HG03575 (cell line): ENCODE measurements around the gene DNAJC5.

Source experiments
- ATAC-seq: cut with Tn5 transposase; IDR thresholded peaks from one replicate; pipeline ENCODE4 v1.9.1; 2021; ENCODE audit not compliant: unreplicated experiment, insufficient number of reproducible peaks, low FRiP score; ENCODE audit errors: extremely low read depth

DNAJC5 gene

GRCh38 chr20:63881451-63882226, 13.3 kb upstream of the DNAJC5 start:
- no peak for ATAC-seq

GRCh38 chr20:63882257-63883200, 12.4 kb upstream of the DNAJC5 start:
- no peak for ATAC-seq

- no peak for ATAC-seq
Observed at GRCh38 chr20:63883201-63883593, 11.7 kb upstream of the DNAJC5 start.

DNA sequence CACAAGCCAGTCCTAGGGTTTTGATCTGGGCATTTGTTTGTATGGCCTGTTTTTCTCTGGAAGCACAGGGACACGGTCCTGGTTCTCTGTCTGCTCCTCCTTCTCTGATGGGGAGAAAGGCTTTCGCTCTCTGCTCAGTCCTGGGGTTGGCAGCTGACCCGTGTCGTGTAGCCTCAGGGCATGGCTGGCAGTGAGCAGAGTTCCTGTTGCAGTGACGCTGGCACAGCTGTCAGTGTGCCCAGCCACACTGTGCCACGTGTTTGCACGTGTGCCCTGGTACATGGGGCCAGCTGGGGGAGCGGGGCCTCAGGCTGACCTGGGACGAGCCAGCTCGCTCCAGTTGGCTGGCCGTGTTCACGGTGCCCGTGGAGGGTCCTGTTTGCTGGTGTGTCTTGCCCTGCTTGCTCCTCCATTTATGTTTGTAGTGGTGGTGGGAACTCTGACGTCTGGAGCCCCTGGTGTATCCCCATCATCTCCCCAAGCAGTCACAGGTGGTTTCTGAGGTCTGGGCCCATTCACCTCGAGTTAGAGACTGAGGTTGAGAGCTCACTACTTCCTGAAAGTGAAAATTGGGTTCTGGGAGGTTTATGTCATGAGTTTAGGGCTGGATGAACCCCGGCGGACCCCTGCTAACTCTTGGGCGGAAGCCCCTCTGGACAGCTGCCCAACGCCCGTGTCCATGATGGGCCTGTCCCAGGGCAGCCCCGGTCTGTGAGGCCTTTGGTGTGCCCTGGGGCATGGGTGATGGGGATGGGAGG, 10.2 kb upstream of the DNAJC5 start:
- no peak for ATAC-seq

DNA sequence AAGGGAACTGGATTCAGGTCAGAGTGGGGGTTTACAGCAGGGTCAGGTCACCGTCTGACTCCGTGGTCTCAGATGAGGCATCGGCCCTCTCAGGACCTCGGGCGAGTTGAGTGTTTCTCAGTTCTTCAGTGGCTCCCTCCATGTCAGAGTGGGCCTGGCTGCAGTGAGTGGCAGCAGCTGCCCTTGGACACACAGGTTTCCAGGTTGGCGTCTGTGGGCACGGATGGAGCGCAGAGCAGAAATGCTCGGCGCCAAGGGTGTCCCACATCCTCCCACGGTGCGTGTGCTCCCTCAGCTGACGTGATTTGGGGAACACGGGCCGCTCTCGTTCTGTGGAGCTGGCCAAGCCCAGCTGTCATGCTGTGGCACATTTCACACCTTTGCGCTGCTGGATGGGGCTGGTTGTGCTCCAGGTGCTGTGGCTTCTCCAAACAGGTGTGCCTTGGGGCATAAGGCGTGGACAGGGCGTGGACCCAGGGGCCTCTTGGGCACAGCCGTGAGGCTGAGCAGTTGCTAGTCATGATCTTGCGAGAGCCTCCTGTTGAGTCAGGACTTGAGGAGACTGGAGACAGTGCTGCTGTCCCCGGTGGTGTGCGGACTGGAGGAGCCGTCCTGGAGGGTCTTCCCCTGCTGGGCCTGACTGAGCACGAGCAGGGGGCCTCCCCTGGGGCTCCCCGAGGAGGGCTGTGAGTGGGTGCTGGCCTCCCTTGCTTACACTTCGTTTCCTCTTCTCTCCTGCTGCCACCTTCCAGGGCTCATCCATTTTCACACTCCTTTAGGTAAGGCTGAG, 9.5 kb upstream of the DNAJC5 start:
- ATAC-seq: no peak

DNA sequence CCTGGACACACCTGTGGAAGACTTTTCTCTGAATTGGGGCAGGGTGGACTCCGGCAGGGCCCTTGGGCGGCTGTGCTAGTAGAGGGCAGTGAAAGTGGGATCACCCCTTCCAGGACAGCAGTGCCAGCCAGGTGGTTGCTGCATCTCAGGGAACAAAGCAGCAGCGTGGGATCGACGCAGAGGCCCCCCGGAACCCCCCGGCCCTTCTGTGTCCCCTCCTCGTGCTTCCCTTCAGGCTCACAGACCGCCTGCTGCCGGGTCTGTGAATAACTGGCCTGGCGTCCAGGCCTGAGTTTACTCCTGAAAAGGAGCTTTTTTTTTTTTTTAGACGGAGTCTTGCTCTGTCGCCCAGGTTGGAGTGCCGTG, 8.9 kb upstream of the DNAJC5 start:
- no peak for ATAC-seq

DNA sequence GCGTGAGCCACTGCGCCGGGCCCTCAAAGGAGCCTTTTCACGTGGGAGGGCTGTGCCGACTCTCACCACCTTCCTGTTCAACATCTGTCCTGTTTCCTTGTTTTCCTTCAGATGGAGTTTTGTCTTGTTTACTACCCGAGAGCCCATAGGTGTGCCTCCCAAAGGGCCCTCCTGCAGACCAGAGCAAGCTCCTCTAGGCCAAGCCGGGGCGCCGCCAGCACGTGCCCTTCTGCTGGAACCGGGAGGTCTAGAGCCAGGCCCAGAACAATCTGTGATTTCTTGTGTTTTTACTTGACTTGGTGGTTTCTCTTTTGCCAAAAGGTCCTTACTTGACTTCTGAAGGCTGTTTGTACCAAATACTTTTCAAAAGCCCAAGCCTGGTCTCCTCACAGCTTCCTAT, 8.0 kb upstream of the DNAJC5 start:
- ATAC-seq: no peak

- ATAC-seq: no peak
Observed at GRCh38 chr20:63889241-63890200, 5.4 kb upstream of the DNAJC5 start.

GRCh38 chr20:63890201-63890576, 4.7 kb upstream of the DNAJC5 start:
- ATAC-seq: no peak

- no peak for ATAC-seq
Observed at GRCh38 chr20:63890616-63891015, 4.3 kb upstream of the DNAJC5 start.

DNA sequence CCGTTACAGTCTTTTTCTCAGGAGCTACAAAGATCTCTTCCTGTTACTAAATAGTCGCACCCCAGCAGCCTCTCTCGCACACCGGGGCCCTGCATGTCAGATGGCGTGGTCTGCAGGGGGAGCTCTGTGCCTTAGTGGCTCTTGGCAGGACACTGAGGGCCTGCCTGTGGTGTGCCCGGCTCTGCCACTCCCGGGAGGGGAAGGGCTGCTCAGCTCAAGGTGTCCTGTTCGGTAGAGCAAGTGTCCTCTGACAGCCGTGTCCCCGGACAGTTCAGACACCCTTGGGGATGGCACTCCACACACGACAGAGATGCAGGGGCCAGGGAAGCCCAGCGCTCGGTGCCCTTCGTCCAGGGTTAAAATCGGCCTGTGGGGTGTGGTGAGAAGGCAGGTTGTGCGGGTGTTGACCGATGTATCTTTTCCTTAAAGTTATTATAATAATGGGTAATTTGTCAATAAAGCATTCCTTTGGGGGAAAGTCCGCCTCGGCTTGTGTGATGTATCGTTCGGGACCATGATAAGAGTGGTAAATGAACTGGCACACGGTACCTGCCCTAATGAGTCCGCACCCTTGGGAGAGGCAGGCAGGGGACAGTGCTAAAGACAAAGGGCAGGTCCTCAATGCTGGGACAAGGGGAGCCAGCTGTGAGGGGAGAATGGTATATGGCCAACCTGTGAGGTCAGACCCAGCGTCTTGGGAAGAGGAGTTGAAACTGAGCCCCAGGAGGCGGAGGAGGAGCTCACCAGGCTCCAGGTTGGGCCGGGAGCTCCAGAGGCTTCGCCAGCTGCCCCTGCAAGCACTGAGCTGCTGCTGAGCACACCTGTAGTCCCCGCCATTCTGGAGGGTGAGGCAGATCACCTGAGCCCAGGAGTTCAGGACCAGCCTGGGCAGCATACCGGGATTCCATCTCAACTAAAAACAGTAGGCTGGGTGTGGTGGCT, 3.6 kb upstream of the DNAJC5 start:
- ATAC-seq: no peak

GRCh38 chr20:63892402-63892801, 2.5 kb upstream of the DNAJC5 start:
- ATAC-seq: no peak

DNA sequence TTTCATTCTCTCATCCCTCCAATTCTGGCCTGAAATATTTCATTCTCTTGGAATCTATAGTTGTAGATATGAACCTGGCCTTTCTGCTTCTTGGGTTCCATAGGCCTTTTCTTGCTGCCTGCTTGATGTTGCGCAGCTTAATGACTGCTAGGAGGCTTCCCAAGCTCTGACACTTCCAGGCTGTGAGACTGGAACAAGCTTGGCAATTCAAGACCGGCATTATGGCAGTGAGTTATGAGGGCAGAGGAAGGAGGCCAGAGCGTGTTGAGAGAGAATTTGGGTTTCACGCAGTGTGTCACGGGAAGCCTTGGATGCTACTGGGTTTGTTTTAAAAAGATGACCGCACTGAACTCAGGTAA, 948 bp upstream of the DNAJC5 start:
- no peak for ATAC-seq

DNA sequence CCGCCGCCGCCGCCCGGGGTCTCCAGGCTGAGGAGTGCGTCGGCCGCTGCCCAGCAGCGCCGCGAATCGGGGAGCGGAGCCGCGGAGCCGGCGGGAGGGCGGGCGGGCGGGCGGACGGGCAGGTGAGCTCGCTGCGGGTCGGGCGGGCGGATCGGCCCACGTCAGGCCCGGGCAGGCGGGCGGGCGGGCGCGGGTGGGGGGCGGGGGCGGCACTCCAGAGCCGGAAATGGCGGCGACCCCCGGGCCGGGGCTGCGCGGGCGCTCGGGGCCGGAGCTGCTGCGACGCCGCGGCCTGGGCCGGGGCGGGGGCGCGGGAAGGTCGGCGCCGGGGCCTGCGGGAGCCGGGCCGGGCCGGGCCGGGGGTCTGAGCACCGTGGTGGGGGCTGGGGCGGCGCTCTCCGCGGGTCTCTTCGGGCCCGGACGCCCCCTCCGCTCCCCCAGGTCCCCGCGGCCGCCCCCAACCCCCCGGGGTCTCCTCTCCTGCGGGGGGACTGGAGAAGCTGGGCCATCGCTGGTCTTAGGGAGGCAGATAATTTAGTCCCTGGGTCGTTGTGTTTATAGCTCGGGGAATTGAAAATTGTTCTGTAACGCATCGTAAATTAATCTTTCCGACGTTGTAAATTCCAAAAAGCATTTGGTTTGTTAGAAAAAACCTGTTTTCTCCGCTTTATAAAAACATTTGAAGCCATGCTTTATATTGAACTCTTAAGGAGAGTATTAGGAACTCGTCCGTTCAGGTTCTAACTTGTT, 451 bp downstream of the DNAJC5 start:
- no peak for ATAC-seq

GRCh38 chr20:63895952-63896263, 982 bp downstream of the DNAJC5 start:
- no peak for ATAC-seq

DNA sequence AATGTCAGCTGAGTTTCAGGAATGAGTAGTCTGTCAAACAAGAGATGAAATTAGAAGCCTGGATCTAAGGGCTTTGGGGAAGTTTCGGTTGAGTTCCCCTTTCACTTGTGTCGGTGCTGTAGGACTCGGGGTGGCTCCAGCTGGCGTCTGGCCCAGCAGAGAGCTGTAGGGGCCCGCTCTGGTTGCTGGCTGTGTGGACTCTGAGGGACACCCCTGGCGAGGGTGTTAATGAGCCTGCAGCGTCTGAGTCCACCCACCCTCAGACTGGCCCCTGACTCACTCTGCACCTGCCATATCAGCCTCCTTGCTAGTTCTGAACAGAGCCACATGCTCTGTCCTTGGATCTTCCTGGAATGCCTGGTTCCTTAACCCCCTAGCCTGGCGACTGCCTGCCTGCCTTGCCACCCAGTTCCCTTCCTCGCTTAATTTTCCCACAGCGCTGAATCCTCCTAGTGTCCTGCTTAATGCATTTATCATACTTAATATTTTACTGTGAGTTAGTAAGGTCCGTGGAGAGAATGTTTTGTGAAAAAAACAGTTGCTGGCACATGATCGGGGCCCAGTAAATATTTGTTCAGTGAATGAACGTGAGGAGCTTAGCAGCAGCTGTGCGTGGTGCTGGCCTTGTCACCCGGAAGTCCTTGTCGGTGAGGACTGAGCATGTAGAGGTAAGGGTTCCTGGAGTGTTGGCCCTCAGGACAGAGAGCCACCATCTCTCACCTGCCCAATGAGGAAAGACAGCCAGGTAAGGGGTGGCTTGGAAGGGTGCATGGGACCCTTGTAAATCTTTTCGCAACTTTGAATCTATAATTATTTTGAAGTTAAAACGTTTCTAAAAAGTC, 1.6 kb downstream of the DNAJC5 start:
- ATAC-seq: no peak
